HG02884 (cell line): ENCODE results near the gene KLHL30.

Experiments
- ATAC-seq: cut with Tn5 transposase; IDR thresholded peaks from one replicate; pipeline ENCODE4 v1.9.1; 2021; ENCODE audit warnings: mild to moderate bottlenecking, moderate library complexity; ENCODE audit not compliant: unreplicated experiment

The KLHL30 gene

DNA sequence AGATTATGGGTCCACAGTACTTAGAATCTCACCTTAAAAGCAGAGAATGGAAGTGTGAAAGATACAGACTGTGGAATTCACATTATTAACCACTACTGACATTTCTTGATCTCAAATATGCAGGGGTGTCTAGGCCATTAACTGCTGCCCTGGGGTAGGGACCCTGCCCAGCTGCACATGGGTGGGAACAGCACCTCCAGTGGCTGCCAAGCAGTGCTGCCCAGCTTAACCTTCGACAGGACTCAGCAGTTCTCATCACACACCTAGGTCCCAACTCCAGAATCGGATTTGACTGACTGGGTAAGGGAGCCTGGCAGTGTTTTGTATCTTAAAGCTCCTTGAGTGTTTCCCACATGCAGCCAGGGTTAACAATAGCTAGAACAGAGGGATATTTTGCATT lies 35.2 kb downstream of the KLHL30 start:
- ATAC-seq = no peak

DNA sequence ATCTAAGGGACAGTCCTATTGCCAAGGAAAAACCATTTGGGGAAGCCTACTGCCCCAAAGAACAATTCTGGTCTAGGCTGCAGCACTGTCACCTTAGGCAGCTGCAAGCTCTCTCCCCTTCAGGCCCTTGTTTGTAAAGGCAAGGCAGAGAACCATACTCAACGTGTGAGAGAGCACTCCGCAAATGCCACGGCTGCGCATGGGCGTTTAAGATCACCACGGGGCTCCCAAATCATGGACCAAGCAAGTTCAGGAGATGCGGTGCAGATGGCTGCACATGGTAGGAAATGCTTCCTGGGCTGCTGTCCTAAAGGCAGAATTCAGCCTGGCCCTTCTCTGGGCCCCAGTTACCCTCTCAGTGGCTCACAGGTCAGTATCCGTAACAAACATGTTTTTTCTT lies 35.8 kb downstream of the KLHL30 start:
- no peak for ATAC-seq

DNA sequence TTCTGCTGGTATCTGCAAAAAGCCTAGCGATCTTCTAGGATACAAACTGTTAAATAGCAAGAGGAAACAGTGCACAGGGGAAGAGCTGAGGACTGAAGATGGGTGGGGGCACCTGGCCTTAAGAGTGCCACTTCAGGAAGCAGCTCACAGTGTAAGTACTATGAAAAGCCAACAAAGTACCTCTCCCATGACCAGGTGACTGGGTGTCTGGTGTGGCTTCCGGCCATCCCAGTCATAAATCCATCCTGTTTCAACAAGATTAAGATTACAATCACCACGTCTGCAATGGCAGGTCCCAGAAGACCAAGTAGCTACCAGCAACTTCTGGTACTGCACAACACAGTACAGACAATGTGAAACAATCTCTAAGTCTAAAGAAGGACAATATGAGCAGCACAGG lies 36.2 kb downstream of the KLHL30 start:
- ATAC-seq = no peak

DNA sequence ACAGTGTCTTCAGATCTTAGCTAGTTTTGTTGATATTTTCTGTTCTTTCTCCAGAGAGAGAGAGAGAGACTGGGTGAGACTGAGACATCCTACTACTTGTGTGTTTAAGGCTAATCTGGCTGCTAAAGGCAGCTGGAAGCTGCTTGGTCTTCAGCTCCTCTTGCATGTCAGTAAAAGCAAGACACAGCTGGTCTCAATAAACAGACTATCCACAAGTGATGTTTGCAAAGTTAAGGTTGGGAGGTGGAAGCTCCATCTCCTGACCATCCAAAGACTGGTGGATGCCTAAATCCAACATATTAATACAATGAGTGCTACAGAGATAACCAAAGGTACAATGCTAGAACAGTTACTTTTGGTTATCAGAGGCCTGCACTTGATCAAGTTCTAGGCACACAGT lies 38.1 kb downstream of the KLHL30 start:
- no peak for ATAC-seq

DNA sequence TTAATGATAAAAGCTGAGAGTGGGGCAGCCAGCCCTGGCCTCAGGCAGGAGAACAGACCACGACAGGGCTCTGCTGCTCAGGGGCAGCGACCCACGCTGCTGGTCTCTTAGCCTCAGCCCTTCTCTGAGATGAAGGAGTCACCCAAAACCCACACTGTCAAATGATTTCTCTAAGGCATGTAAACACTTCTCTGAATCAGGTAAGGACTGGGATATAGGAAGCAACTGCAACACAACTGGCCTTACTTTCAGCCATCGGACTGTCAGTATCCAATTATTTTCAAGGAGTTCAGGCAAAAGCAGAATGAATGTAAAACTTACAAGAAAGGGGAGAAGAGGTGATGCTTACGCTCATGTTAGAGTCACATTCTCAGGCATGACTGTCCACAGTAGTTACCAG lies 42.1 kb downstream of the KLHL30 start:
- ATAC-seq = no peak

DNA sequence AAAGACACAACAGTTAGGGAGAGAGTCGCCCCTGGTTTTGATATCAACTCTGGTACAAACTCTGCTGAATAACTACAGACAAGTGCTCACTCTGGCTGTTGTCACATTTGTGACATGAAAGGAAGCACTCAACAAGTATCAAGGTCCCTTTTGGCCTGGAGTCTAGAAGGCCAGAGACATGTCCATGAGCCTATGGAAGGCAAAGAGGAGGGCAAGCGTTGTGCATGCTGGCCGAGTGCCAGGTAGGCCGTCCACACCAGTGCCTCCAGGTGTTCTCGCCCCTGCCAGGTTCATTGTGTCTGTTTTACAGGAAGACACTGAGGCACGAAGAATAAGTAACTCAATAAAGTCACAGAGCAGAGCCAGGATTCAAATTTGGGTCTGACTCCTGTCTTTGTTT lies 43.9 kb downstream of the KLHL30 start:
- ATAC-seq = no peak

DNA sequence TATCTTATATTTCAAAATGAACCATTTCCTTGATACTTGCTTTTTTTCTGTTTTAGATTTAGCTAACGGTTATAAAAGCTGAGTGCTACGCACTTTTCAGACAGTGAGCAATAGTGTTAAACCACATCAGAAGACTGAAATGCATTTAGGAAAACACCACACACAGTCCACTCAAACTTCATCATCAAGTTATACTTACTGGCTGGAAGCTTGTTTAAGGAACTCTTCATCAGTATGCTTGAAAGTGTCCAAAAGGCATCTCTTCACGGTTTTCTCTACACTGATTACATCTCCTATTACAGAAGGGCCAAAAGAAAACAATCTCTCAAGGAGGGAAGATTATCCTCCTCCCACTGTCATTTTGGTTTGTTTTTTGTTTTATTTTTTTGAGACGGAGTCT lies 45.4 kb downstream of the KLHL30 start:
- ATAC-seq = no peak

DNA sequence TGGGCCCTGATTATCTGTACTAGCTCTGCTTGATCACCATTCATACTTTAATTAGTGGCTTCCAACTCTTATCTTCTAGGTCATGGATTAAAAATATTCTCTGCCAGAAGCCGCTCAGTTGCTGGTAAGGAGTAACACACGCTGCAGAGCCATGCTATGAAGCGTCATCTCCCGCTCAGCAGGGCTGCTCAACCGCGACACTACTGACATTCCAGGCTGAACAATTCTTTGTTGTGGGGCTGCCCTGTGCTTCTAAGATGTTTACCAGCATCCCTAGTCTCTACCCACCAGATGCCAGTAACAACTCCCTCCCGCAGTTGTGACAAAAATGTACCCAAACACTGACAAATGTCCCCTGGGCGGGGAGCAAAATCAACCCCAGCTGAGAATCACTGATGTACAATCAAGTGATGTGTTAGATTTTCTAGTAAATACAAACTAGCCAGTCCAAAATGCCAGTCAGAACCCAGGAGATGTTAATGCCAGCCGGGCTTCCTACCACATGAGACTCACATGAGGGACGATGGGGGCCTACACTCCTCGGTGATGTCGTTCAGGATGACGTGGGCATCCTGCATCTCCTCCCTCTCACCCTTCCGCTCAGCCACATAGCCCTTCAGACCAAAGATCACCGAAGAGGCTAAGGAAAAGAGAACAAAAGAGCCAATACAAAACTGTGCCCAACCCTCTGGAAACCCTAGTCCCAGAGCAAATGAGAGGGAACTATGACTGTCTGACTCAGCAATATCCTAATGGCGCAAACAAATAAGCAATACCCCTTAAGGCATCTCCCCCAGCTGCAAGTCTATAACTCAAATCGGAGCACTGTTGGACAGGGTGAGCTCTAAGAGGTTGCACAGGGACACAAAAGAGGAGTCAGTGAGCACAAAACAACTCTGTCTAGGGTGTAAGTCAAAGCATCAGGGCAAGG lies 49.4 kb downstream of the KLHL30 start:
- ATAC-seq = no peak

DNA sequence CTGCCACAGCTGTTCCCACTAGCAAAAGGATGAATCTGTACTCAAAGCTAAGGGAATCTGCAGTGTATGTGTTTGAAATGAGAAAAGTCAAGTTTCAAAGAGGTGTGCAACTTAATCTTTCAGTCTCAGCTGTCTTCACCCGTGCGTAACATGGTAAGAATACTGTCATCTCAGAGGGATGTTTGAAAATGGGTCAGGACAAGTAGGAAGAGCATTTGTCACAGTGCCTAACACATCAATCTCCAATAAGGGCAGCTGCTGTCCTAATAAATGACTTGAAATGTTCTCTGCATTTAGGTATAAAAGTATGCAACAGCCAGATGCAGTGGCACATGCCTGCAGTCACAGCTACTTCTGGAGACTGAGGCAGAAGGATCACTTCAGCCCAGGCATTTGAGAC lies 52.0 kb downstream of the KLHL30 start:
- ATAC-seq = no peak
